Measurements from ENCODE around the gene FZD8.
A peak's percentile ranks its signal among the peaks of the same experiment; 100 is the strongest.
"Not testable (repeated sequence)": the region's sequence is repeated elsewhere in the genome, so short reads cannot be mapped to it uniquely, and the experiment has no call there.

The FZD8 gene

DNA sequence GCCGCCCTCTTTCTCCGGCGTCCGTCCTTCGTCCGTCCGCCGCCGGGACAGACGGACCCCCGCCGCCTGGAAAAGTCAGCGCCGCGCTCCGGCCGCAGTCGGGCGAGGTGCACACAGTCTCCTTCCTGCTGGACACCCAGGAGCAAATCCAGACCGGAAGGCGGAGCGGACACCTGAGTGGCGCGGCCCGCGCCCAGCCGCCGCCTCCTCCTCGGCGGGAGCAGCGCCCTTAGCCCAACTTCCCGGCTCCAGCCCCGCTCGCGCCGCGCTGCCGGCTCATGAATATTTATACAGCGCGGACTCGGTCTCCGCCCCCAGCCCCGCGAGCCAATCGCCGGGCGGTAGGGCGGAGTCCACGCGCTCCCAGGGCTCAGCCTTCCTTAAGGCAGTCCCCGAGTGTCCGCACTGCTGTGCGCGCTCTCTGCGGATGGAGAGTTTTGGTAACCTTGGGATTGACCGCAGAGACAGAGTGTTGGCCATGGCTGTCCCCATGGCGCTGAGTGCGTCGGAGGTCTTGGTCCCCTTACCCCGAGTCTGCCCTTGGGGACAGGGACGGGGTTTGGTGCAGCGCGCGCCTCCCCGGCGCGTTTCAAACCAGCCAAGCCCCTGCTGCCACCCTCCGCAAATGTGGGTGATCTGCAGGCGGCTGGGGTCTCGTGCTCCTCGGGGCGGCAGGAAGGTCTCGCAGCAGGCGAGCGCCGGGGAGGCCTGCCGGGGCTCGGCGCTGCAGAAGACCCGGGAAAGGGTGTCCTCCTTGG is at the start of gene FZD8:
FZD8 (minus strand) TSS at position 262 of the 758 bp plus-strand sequence. CDS start 867 bp downstream, outside the sequence.
- peak within 1 kb of the TSS; percentile 70 to 79 for H3K4me3 ChIP-seq (ENCODE audit: low read depth in 1 of 2, low read length in 2 of 2)
- peaks cover 0 to 25% of the 10 kb centered on the region in 2 donors for H3K4me1 ChIP-seq (ENCODE audit: control insufficient read depth in 1 of 2, insufficient read depth in 2 of 2, low read length in 2 of 2)
- no peaks in the 10 kb centered on the region for H3K9me3 ChIP-seq (ENCODE audit: control insufficient read depth in 1 of 2, low read length in 2 of 2)
- H3K27me3 ChIP-seq (ENCODE audit: low read depth, low read length), result peaks cover 4% of the 10 kb centered on the region
- H3K36me3 ChIP-seq (ENCODE audit: control insufficient read depth in 1 of 2, insufficient read depth in 2 of 2, low read length in 2 of 2), result no peaks in the 10 kb centered on the region
- H3K27ac ChIP-seq (ENCODE audit: low read length), result no peak within 1 kb of the TSS

DNA sequence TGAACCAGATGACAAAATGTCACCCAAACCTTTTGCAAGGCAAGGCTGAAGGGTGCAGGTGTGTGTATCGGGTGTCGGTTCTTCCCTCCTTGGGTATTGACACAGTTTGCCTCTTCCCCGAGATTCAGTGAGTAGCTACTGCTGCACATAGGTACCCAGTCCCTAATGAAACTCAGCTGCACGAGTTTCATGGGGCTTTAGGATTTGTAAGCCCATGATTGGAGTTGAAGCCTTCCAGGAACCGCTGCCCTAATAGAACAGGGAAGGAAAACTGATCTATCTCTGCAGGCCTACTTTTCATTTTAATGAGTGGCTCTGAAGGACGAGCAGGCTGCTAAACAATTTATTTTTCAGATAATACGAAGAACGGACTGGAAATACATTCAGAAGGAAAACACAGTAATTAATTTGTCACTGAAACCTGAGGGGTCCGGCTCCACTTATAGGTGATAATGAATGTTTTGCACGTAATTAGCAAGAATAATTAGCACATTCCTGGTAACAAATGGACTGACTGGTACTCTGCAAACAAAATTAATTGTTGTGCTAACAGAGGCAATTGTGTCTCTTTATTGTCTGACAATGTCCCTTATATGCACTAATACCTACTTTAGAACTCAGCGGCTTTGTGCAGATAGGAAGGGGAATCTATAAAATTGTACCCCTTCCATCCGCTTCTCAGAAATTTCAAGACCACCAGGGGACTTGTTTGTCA is 49.6 kb upstream of the FZD8 start:
- Histone ChIP-seq H3K36me3 (ENCODE audit: control insufficient read depth in 1 of 2, insufficient read depth in 2 of 2, low read length in 2 of 2) (no peaks in the 10 kb centered on the region), H3K4me1 (ENCODE audit: control insufficient read depth in 1 of 2, insufficient read depth in 2 of 2, low read length in 2 of 2) (no peaks in the 10 kb centered on the region), H3K4me3 (ENCODE audit: low read depth in 1 of 2, low read length in 2 of 2) (no peak overlapping the region), H3K9me3 (ENCODE audit: control insufficient read depth in 1 of 2, low read length in 2 of 2) (no peaks in the 10 kb centered on the region), H3K27ac (ENCODE audit: low read length) (no peak overlapping the region), H3K27me3 (ENCODE audit: low read depth, low read length) (no peaks in the 10 kb centered on the region)

- Histone ChIP-seq H3K27ac (ENCODE audit: low read length) (no peak overlapping the region), H3K4me1 (ENCODE audit: control insufficient read depth in 1 of 2, insufficient read depth in 2 of 2, low read length in 2 of 2) (no peaks in the 10 kb centered on the region), H3K4me3 (ENCODE audit: low read depth in 1 of 2, low read length in 2 of 2) (no peak overlapping the region), H3K27me3 (ENCODE audit: low read depth, low read length) (no peaks in the 10 kb centered on the region), H3K36me3 (ENCODE audit: control insufficient read depth in 1 of 2, insufficient read depth in 2 of 2, low read length in 2 of 2) (no peaks in the 10 kb centered on the region), H3K9me3 (ENCODE audit: control insufficient read depth in 1 of 2, low read length in 2 of 2) (no peaks in the 10 kb centered on the region)
These were observed 48.4 kb upstream of the FZD8 start for GRCh38 chr10:35690534-35690933.

GRCh38 chr10:35685858-35686257 is 43.8 kb upstream of the FZD8 start:
- H3K27me3 ChIP-seq (ENCODE audit: low read depth, low read length); H3K27ac ChIP-seq (ENCODE audit: low read length); H3K4me1 ChIP-seq (ENCODE audit: control insufficient read depth in 1 of 2, insufficient read depth in 2 of 2, low read length in 2 of 2); H3K36me3 ChIP-seq (ENCODE audit: control insufficient read depth in 1 of 2, insufficient read depth in 2 of 2, low read length in 2 of 2); H3K9me3 ChIP-seq (ENCODE audit: control insufficient read depth in 1 of 2, low read length in 2 of 2): not testable (repeated sequence)
- peak overlapping the region in 1 of 2 donors; percentile 2 for H3K4me3 ChIP-seq (ENCODE audit: low read depth in 1 of 2, low read length in 2 of 2)

DNA sequence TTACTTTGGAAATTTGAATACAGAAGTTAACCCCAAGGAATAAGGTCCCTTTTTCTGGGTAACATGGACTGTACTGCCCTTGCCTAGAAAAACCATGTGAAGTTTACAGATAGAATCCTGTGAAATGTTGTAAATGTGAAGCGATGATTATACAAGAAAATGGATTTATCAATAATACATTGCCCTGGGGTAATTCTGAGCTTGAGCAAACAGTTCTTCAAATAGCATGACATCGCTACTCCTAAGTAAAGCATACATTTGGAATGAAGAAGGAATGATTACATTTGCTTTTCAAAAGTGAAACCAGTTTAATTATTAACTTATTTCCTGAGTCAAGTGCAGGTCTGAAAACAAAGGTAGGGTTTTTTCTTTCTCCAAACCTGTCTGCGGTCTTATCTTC is 43.3 kb upstream of the FZD8 start:
- Histone ChIP-seq H3K9me3 (ENCODE audit: control insufficient read depth in 1 of 2, low read length in 2 of 2) (no peaks in the 10 kb centered on the region), H3K4me3 (ENCODE audit: low read depth in 1 of 2, low read length in 2 of 2) (peak overlapping the region in 1 of 2 donors; percentile 2), H3K27me3 (ENCODE audit: low read depth, low read length) (no peaks in the 10 kb centered on the region), H3K27ac (ENCODE audit: low read length) (no peak overlapping the region), H3K4me1 (ENCODE audit: control insufficient read depth in 1 of 2, insufficient read depth in 2 of 2, low read length in 2 of 2) (no peaks in the 10 kb centered on the region), H3K36me3 (ENCODE audit: control insufficient read depth in 1 of 2, insufficient read depth in 2 of 2, low read length in 2 of 2) (no peaks in the 10 kb centered on the region)

GRCh38 chr10:35684586-35684985 is 42.5 kb upstream of the FZD8 start:
- Histone ChIP-seq H3K4me1 (ENCODE audit: control insufficient read depth in 1 of 2, insufficient read depth in 2 of 2, low read length in 2 of 2) (no peaks in the 10 kb centered on the region), H3K9me3 (ENCODE audit: control insufficient read depth in 1 of 2, low read length in 2 of 2) (no peaks in the 10 kb centered on the region), H3K36me3 (ENCODE audit: control insufficient read depth in 1 of 2, insufficient read depth in 2 of 2, low read length in 2 of 2) (no peaks in the 10 kb centered on the region), H3K4me3 (ENCODE audit: low read depth in 1 of 2, low read length in 2 of 2) (no peak overlapping the region), H3K27me3 (ENCODE audit: low read depth, low read length) (no peaks in the 10 kb centered on the region), H3K27ac (ENCODE audit: low read length) (no peak overlapping the region)

- no peak overlapping the region for H3K4me3 ChIP-seq (ENCODE audit: low read depth in 1 of 2, low read length in 2 of 2)
- H3K4me1 ChIP-seq (ENCODE audit: control insufficient read depth in 1 of 2, insufficient read depth in 2 of 2, low read length in 2 of 2), result no peaks in the 10 kb centered on the region
- H3K27me3 ChIP-seq (ENCODE audit: low read depth, low read length), result no peaks in the 10 kb centered on the region
- no peaks in the 10 kb centered on the region for H3K36me3 ChIP-seq (ENCODE audit: control insufficient read depth in 1 of 2, insufficient read depth in 2 of 2, low read length in 2 of 2)
- H3K9me3 ChIP-seq (ENCODE audit: control insufficient read depth in 1 of 2, low read length in 2 of 2), result no peaks in the 10 kb centered on the region
- no peak overlapping the region for H3K27ac ChIP-seq (ENCODE audit: low read length)
These were observed 33.8 kb upstream of the FZD8 start for GRCh38 chr10:35675846-35676245.

DNA sequence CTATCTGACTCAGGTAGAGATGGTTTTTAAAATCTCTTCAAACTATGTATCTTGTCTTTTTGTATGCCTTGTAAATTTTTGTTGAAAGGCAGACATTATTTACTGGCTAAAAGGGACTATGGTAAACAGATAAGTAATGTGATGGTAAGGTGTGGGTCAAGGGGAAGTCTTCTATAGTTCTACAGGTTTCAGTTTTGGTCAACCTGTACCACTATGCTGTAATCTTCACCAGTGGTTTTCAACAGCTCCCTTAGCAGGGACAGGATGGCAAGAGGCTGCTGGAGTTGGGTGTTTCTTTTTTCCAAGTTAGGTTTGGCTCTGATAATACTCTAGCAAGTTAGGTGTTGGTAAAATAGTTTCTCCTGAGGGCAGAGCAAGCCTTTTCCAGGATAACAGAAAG is 32.7 kb upstream of the FZD8 start:
- Histone ChIP-seq H3K4me3 (ENCODE audit: low read depth in 1 of 2, low read length in 2 of 2) (no peak overlapping the region), H3K9me3 (ENCODE audit: control insufficient read depth in 1 of 2, low read length in 2 of 2) (no peaks in the 10 kb centered on the region), H3K27ac (ENCODE audit: low read length) (no peak overlapping the region), H3K4me1 (ENCODE audit: control insufficient read depth in 1 of 2, insufficient read depth in 2 of 2, low read length in 2 of 2) (no peaks in the 10 kb centered on the region), H3K36me3 (ENCODE audit: control insufficient read depth in 1 of 2, insufficient read depth in 2 of 2, low read length in 2 of 2) (no peaks in the 10 kb centered on the region), H3K27me3 (ENCODE audit: low read depth, low read length) (no peaks in the 10 kb centered on the region)

DNA sequence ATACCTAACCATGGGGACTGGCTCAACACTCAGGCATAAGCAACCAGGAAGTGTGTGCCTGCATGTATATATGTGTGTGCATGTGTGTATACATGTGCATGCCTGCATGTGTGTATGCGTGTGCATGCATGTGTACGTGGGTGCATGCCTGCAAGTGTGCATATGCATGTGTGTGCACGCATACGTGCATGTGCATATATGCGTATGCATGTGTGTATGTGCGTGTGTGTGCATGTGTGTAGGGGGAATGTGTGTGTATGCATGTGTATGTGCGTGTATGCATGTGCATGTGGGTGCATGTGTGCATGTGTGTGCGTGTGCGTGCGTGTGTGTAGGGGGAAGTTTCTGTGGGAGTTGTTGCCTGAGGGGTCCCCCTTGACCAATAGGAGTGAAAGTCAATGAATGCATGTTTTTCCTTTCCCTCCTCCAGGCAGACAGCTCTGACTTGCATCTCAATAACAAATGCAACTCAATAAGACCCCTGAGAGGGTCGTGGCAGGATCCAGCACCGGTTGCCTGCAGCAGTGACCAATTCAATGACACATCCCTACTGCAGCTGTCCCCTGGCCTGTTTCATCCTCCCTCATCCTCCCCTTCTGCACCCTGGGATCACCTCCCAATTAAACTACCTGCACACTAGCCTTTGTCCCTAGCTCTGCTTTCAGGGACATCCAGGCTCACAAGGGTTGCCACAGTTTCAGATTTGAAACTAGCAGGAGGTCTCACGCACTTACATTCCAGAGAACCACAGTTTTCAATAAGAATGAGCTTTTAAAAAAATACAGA is 27.0 kb upstream of the FZD8 start:
- Histone ChIP-seq H3K36me3 (ENCODE audit: control insufficient read depth in 1 of 2, insufficient read depth in 2 of 2, low read length in 2 of 2) (no peaks in the 10 kb centered on the region), H3K27me3 (ENCODE audit: low read depth, low read length) (no peaks in the 10 kb centered on the region), H3K4me1 (ENCODE audit: control insufficient read depth in 1 of 2, insufficient read depth in 2 of 2, low read length in 2 of 2) (no peaks in the 10 kb centered on the region), H3K27ac (ENCODE audit: low read length) (no peak overlapping the region), H3K9me3 (ENCODE audit: control insufficient read depth in 1 of 2, low read length in 2 of 2) (no peaks in the 10 kb centered on the region), H3K4me3 (ENCODE audit: low read depth in 1 of 2, low read length in 2 of 2) (no peak overlapping the region)

- Histone ChIP-seq H3K36me3 (ENCODE audit: control insufficient read depth in 1 of 2, insufficient read depth in 2 of 2, low read length in 2 of 2) (no peaks in the 10 kb centered on the region), H3K4me3 (ENCODE audit: low read depth in 1 of 2, low read length in 2 of 2) (no peak overlapping the region), H3K9me3 (ENCODE audit: control insufficient read depth in 1 of 2, low read length in 2 of 2) (no peaks in the 10 kb centered on the region), H3K27ac (ENCODE audit: low read length) (no peak overlapping the region), H3K4me1 (ENCODE audit: control insufficient read depth in 1 of 2, insufficient read depth in 2 of 2, low read length in 2 of 2) (no peaks in the 10 kb centered on the region), H3K27me3 (ENCODE audit: low read depth, low read length) (no peaks in the 10 kb centered on the region)
These were observed 25.9 kb upstream of the FZD8 start for GRCh38 chr10:35667971-35668370.

GRCh38 chr10:35667270-35667889 is 25.3 kb upstream of the FZD8 start:
- Histone ChIP-seq H3K4me3 (ENCODE audit: low read depth in 1 of 2, low read length in 2 of 2) (no peak overlapping the region), H3K36me3 (ENCODE audit: control insufficient read depth in 1 of 2, insufficient read depth in 2 of 2, low read length in 2 of 2) (no peaks in the 10 kb centered on the region), H3K9me3 (ENCODE audit: control insufficient read depth in 1 of 2, low read length in 2 of 2) (no peaks in the 10 kb centered on the region), H3K4me1 (ENCODE audit: control insufficient read depth in 1 of 2, insufficient read depth in 2 of 2, low read length in 2 of 2) (no peaks in the 10 kb centered on the region), H3K27ac (ENCODE audit: low read length) (no peak overlapping the region), H3K27me3 (ENCODE audit: low read depth, low read length) (no peaks in the 10 kb centered on the region)

Data from muscle layer of duodenum (tissue), 2 donors.